SK-N-SH (cell line): ENCODE data around the gene MPPED2. TPM values are rescaled to one million over a fixed set of nuclear protein-coding genes. Genes with fewer than 3 reads are reported as not detected.

ENCODE experiments used
- CTCF ChIA-PET: fragments of 300-600, 350-600 bp; formaldehyde crosslinking; extraction: SDS; loops from one replicate; lab custom pipeline; 2021; lab: Yijun Ruan, JAX
- POLR2A ChIA-PET: fragments of 350-600 bp; sonication (Branson Sonifier 250); formaldehyde crosslinking; extraction: SDS; loops from one replicate; lab custom pipeline; 2020; ENCODE audit warnings: antibody characterized with exemption, inconsistent platforms; lab: Yijun Ruan, JAX
- DNase-seq: peaks from one replicate; pipeline ENCODE4 v3.0.0; 2012
- H2AFZ ChIP-seq: fragments of 200-600 bp; sonication (generic); 2 replicates; pipeline ENCODE4 v1.8.1; 2016; ENCODE audit warnings: antibody characterized with exemption, mild to moderate bottlenecking, low read depth
- H3F3A ChIP-seq: fragments of 200-600 bp; sonication (generic); replicated peaks from 2 replicates; pipeline ENCODE3; 2016; ENCODE audit warnings: antibody characterized with exemption, mild to moderate bottlenecking; ENCODE audit not compliant: insufficient read depth
- H3K27ac ChIP-seq, 2 experiments: fragments of 200-500 bp in 1 of 2; fragments of 200-600 bp in 1 of 2; sonication (Bioruptor generic) in 1 of 2; sonication (generic), shearing (Covaris generic) in 1 of 2; 2 replicates each; pipeline versions ENCODE4 v1.5.1 to v1.6.1; 2014 to 2016; ENCODE audit warnings: low read depth in 2 of 2, inconsistent platforms in 1 of 2, low read length in 1 of 2, mild to moderate bottlenecking in 1 of 2, mixed read lengths in 1 of 2
- H3K27me3 ChIP-seq: fragments of 200-600 bp; sonication (generic), shearing (Covaris generic); 2 replicates; pipeline ENCODE4 v1.6.1; 2016; ENCODE audit warnings: mixed run types; ENCODE audit not compliant: insufficient read depth
- H3K36me3 ChIP-seq, 2 experiments: fragments of 200-500 bp in 1 of 2; fragments of 200-600 bp in 1 of 2; sonication (Bioruptor generic) in 1 of 2; sonication (generic) in 1 of 2; replicated peaks in 1 of 2; 2 replicates each; pipeline versions ENCODE3 to v1.5.1; 2014 to 2016; ENCODE audit warnings: low read length in 1 of 2, mild to moderate bottlenecking in 1 of 2; ENCODE audit not compliant: insufficient read depth in 2 of 2, control insufficient read depth in 1 of 2
- H3K4me1 ChIP-seq, 2 experiments: fragments of 200-500 bp in 1 of 2; fragments of 200-600 bp in 1 of 2; sonication (Bioruptor generic) in 1 of 2; sonication (generic), shearing (Covaris generic) in 1 of 2; 2 replicates each; pipeline versions ENCODE4 v1.5.1 to v1.6.1; 2014 to 2016; ENCODE audit warnings: low read depth in 1 of 2, low read length in 1 of 2, mixed run types in 1 of 2; ENCODE audit not compliant: insufficient read depth in 2 of 2, control insufficient read depth in 1 of 2
- H3K4me2 ChIP-seq: fragments of 200-600 bp; sonication (generic), shearing (Covaris generic); 2 replicates; pipeline ENCODE4 v1.6.1; 2017; ENCODE audit warnings: mixed run types
- H3K4me3 ChIP-seq, 2 experiments: fragments of 200-500 bp in 1 of 2; fragments of 200-600 bp in 1 of 2; sonication (Bioruptor generic) in 1 of 2; sonication (generic), shearing (Covaris generic) in 1 of 2; 2 replicates each; pipeline versions ENCODE4 v1.5.1 to v1.8.1; 2014 to 2016; ENCODE audit warnings: low read depth in 2 of 2, inconsistent platforms in 1 of 2, low read length in 1 of 2, mild to moderate bottlenecking in 1 of 2, mixed read lengths in 1 of 2, moderate library complexity in 1 of 2
- H3K79me2 ChIP-seq: fragments of 200-600 bp; sonication (generic); 2 replicates; pipeline ENCODE4 v1.8.1; 2017; ENCODE audit warnings: mild to moderate bottlenecking; ENCODE audit not compliant: insufficient read depth
- H3K9ac ChIP-seq: fragments of 200-600 bp; sonication (generic); 2 replicates; pipeline ENCODE4 v1.6.1; 2017; ENCODE audit warnings: mixed run types
- H3K9me2 ChIP-seq: fragments of 200-600 bp; sonication (generic); 2 replicates; pipeline ENCODE4 v1.6.1; 2017; ENCODE audit warnings: mixed run types
- H3K9me3 ChIP-seq: fragments of 200-600 bp; sonication (generic); 2 replicates; pipeline ENCODE4 v1.6.1; 2017; ENCODE audit warnings: mixed run types, mild to moderate bottlenecking, moderate library complexity
- H4K20me1 ChIP-seq: fragments of 200-600 bp; sonication (generic); 2 replicates; pipeline ENCODE4 v1.6.1; 2017; ENCODE audit warnings: mild to moderate bottlenecking, mixed run types; ENCODE audit not compliant: insufficient read depth
- EZH2phosphoT487 ChIP-seq: fragments of 200-600 bp; sonication (generic); IDR thresholded peaks from 2 replicates; pipeline ENCODE4 v1.6.1; 2017; ENCODE audit warnings: low read depth, mixed run types, mild to moderate bottlenecking, antibody characterized with exemption, moderate library complexity, borderline replicate concordance
- FOXJ3 ChIP-seq: sonication (generic); formaldehyde crosslinking; IDR thresholded peaks from 2 replicates; pipeline ENCODE4 v1.5.1; 2020; ENCODE audit warnings: mild to moderate bottlenecking, missing genetic modification reagents
- MEF2A ChIP-seq: IDR thresholded peaks from 2 replicates; pipeline ENCODE4 v1.4.0; 2012; ENCODE audit warnings: low read depth, borderline replicate concordance
- NFIC ChIP-seq: IDR thresholded peaks from 2 replicates; pipeline ENCODE4 v1.4.0; 2012; ENCODE audit warnings: borderline replicate concordance
- NRF1 ChIP-seq: IDR thresholded peaks from 2 replicates; pipeline ENCODE4 v1.6.1; 2012; ENCODE audit warnings: low read depth, mild to moderate bottlenecking, low read length
- POLR2AphosphoS5 ChIP-seq: IDR thresholded peaks from 2 replicates; pipeline ENCODE4 v1.6.1; 2012; ENCODE audit warnings: low read depth, low read length
- RAD21 ChIP-seq: IDR thresholded peaks from 2 replicates; pipeline ENCODE4 v1.6.1; 2012; ENCODE audit warnings: mild to moderate bottlenecking, low read length
- RCOR1 ChIP-seq: fragments of 150-350 bp; IDR thresholded peaks from 2 replicates; pipeline ENCODE4 v1.6.1; 2017; ENCODE audit warnings: antibody characterized with exemption, low read length
- SMC3 ChIP-seq: IDR thresholded peaks from 2 replicates; pipeline ENCODE4 v1.6.1; 2012; ENCODE audit warnings: low read depth, low read length, improper control_type of control experiment
- TAF1 ChIP-seq: IDR thresholded peaks from 2 replicates; pipeline ENCODE4 v1.6.1; 2012; ENCODE audit warnings: low read depth, mild to moderate bottlenecking, low read length, moderate library complexity, borderline replicate concordance
- TCF12 ChIP-seq: IDR thresholded peaks from 2 replicates; pipeline ENCODE4 v1.4.0; 2012
- YY1 ChIP-seq: IDR thresholded peaks from 2 replicates; pipeline ENCODE4 v1.4.0; 2012; ENCODE audit warnings: low read depth, mild to moderate bottlenecking
- WGBS: methylation state at CpG from one replicate; pipeline ENCODE4 v1.1.6; 2017; ENCODE audit warnings: low lambda C conversion rate; 5-methylcytosine and 5-hydroxymethylcytosine counted together
- polyA plus RNA-seq, 3 experiments: library from polyadenylated mRNA; depleted of rRNA; stranded (reverse); fragments of >200 nt; gene quantifications; 2 replicates each; pipeline ENCODE4 v1.2.3, GENCODE V29; 2012
- TF ChIP-seq, protein P1 (sequence below): IDR thresholded peaks from 2 replicates; pipeline ENCODE4; 2012
- TF ChIP-seq, protein P2 (sequence below): fragments of 150-350 bp; IDR thresholded peaks from 2 replicates; pipeline ENCODE4 v1.6.1; 2016; ENCODE audit warnings: mild to moderate bottlenecking, low read depth, low read length
- TF ChIP-seq, protein P3 (sequence below): IDR thresholded peaks from 2 replicates; pipeline ENCODE4 v1.4.0; 2012; ENCODE audit warnings: low read depth
- TF ChIP-seq, protein P4 (sequence below): fragments of 200-600 bp; sonication (generic); IDR thresholded peaks from 2 replicates; pipeline ENCODE4 v1.6.1; 2017; ENCODE audit warnings: antibody characterized with exemption, mild to moderate bottlenecking, moderate library complexity
- TF ChIP-seq, protein P5 (sequence below): fragments of 150-350 bp; IDR thresholded peaks from 2 replicates; pipeline ENCODE4 v1.6.1; 2017; ENCODE audit warnings: antibody characterized with exemption, low read length, low read depth, borderline replicate concordance

MPPED2 gene
- polyA plus RNA-seq, 1 of the 3 experiments (the other 2 are of a cell fraction), result 0.05 TPM

DNA sequence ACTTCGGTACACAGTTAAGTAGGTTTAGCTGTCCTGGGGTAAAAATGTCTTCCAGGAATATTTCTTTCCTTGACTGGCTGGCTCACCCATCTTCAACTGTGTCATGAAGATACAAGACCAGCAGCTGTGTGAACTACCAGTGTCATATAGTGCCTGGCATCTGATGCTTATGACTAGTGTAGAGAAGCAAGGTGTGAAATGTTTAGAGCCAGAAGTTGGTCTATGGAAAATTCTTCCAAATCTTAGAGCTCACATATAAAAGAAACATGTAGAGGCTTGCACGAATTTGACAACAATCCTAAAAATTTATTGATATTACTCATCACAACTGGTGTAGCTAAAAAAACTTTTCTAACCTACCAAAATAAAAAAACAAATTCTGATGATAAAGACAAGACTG is 208.8 kb downstream of the MPPED2 start (continued):
- TF ChIP-seq NFIC, result no peak
- TF ChIP-seq, protein P1, sequence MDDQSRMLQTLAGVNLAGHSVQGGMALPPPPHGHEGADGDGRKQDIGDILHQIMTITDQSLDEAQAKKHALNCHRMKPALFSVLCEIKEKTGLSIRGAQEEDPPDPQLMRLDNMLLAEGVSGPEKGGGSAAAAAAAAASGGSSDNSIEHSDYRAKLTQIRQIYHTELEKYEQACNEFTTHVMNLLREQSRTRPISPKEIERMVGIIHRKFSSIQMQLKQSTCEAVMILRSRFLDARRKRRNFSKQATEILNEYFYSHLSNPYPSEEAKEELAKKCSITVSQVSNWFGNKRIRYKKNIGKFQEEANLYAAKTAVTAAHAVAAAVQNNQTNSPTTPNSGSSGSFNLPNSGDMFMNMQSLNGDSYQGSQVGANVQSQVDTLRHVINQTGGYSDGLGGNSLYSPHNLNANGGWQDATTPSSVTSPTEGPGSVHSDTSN, result no peak

DNA sequence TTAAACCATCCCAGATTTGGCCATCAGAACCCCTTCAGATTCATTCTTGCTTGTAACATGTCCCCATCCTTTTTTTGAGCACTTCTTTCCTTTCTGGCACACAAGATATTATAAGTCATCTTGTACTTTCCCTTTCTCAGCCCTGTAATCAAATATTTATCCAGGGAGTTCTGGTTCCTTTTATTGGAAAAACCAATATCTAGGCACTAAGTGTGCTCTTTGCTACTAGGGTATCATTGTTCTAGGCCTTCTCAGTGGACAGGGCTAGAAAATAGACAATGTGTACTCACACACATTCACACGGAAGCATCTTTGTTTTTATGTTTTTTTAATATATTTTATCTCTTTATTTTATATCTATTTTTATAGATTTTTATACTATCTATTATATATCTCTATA is 216.0 kb downstream of the MPPED2 start:
- Histone ChIP-seq H3K9me3 (no peaks in the 10 kb centered on the region), H3K4me3 (no peak overlapping the region), H3K4me2 (no peak overlapping the region), H3K27ac (no peak overlapping the region), H3K4me1 (no peaks in the 10 kb centered on the region), H3K27me3 (no peaks in the 10 kb centered on the region), H3K9ac (no peak overlapping the region), H3K36me3 (no peaks in the 10 kb centered on the region), H4K20me1 (no peaks in the 10 kb centered on the region), H3K79me2 (no peaks in the 10 kb centered on the region), H3K9me2 (no peaks in the 10 kb centered on the region), H3F3A (no peaks in the 10 kb centered on the region), H2AFZ (no peak overlapping the region)
- ChIA-PET CTCF (no interaction called here), POLR2A (no interaction called here)
- TF ChIP-seq RCOR1, result no peak
- TF ChIP-seq, protein P2, sequence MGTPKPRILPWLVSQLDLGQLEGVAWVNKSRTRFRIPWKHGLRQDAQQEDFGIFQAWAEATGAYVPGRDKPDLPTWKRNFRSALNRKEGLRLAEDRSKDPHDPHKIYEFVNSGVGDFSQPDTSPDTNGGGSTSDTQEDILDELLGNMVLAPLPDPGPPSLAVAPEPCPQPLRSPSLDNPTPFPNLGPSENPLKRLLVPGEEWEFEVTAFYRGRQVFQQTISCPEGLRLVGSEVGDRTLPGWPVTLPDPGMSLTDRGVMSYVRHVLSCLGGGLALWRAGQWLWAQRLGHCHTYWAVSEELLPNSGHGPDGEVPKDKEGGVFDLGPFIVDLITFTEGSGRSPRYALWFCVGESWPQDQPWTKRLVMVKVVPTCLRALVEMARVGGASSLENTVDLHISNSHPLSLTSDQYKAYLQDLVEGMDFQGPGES, result no peak
- DNase-seq, result no peak
- WGBS, result 22% methylated on average over 1 of the region's 1 CpG

DNA sequence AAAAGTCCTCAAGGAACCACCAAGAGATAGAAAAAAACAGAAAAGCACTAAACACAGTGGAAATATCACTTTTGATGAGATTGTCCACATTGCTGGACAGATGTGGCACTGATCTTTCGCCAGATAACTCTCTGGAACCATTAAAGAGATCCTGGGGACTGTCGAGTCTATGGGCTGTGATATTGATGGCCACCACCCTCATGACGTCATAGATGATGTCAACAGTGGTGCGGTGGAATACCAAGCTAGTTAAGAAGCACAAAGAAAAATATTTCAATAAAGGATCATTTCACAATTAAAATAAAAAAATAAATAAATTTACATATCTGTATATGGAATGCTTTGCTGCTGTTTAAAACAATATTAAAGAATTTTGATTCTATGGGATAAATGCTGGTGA is 217.8 kb downstream of the MPPED2 start:
- Histone ChIP-seq H3K4me2 (no peak overlapping the region), H2AFZ (no peak overlapping the region), H3K79me2 (no peaks in the 10 kb centered on the region), H4K20me1 (no peaks in the 10 kb centered on the region), H3K27me3 (no peaks in the 10 kb centered on the region), H3K9me2 (no peaks in the 10 kb centered on the region), H3K9me3 (no peaks in the 10 kb centered on the region), H3K4me1 (no peaks in the 10 kb centered on the region), H3K36me3 (no peaks in the 10 kb centered on the region), H3K4me3 (no peak overlapping the region), H3K27ac (no peak overlapping the region), H3F3A (no peaks in the 10 kb centered on the region), H3K9ac (no peak overlapping the region)
- WGBS, result 30% methylated on average over 4 of the region's 4 CpGs
- CTCF ChIA-PET, result no interaction called here
- DNase-seq, result no peak
- POLR2A ChIA-PET, result no interaction called here
- TF ChIP-seq MEF2A (no peak), POLR2AphosphoS5 (no peak), YY1 (no peak), TAF1 (no peak), NRF1 (no peak), RAD21 (no peak), FOXJ3 (CRISPR knock-in tag) (no peak), TCF12 (no peak), EZH2phosphoT487 (no peak), SMC3 (no peak), NFIC (no peak)
- TF ChIP-seq, protein P3, sequence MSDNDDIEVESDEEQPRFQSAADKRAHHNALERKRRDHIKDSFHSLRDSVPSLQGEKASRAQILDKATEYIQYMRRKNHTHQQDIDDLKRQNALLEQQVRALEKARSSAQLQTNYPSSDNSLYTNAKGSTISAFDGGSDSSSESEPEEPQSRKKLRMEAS, result no peak
- TF ChIP-seq, protein P4, sequence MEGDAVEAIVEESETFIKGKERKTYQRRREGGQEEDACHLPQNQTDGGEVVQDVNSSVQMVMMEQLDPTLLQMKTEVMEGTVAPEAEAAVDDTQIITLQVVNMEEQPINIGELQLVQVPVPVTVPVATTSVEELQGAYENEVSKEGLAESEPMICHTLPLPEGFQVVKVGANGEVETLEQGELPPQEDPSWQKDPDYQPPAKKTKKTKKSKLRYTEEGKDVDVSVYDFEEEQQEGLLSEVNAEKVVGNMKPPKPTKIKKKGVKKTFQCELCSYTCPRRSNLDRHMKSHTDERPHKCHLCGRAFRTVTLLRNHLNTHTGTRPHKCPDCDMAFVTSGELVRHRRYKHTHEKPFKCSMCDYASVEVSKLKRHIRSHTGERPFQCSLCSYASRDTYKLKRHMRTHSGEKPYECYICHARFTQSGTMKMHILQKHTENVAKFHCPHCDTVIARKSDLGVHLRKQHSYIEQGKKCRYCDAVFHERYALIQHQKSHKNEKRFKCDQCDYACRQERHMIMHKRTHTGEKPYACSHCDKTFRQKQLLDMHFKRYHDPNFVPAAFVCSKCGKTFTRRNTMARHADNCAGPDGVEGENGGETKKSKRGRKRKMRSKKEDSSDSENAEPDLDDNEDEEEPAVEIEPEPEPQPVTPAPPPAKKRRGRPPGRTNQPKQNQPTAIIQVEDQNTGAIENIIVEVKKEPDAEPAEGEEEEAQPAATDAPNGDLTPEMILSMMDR, result no peak
- TF ChIP-seq, protein P5, sequence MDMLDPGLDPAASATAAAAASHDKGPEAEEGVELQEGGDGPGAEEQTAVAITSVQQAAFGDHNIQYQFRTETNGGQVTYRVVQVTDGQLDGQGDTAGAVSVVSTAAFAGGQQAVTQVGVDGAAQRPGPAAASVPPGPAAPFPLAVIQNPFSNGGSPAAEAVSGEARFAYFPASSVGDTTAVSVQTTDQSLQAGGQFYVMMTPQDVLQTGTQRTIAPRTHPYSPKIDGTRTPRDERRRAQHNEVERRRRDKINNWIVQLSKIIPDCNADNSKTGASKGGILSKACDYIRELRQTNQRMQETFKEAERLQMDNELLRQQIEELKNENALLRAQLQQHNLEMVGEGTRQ, result no peak
- TF ChIP-seq, protein P2, result no peak
- TF ChIP-seq, protein P1, result no peak
